Measurements from ENCODE around the gene CTBP1.

The CTBP1 gene

GRCh38 chr4:1242506-1243450 lies 6.2 kb downstream of the CTBP1 start:
- H3K4me3 ChIP-seq (ENCODE audit: control insufficient read depth, low read depth, low read length), result no peak overlapping the region
- no peak for DNase-seq (ENCODE audit: low read depth)
- no peak for TF ChIP-seq CTCF (IDR thresholded peaks at IDR 0.05; ENCODE audit: control insufficient read depth, insufficient read depth, low read depth, low read length, missing control alignments)

GRCh38 chr4:1241936-1242505 lies 6.9 kb downstream of the CTBP1 start:
- no peak overlapping the region for H3K4me3 ChIP-seq (ENCODE audit: control insufficient read depth, low read depth, low read length)
- no peak for DNase-seq (ENCODE audit: low read depth)
- TF ChIP-seq CTCF (IDR thresholded peaks at IDR 0.05; ENCODE audit: control insufficient read depth, insufficient read depth, low read depth, low read length, missing control alignments), result no peak

DNA sequence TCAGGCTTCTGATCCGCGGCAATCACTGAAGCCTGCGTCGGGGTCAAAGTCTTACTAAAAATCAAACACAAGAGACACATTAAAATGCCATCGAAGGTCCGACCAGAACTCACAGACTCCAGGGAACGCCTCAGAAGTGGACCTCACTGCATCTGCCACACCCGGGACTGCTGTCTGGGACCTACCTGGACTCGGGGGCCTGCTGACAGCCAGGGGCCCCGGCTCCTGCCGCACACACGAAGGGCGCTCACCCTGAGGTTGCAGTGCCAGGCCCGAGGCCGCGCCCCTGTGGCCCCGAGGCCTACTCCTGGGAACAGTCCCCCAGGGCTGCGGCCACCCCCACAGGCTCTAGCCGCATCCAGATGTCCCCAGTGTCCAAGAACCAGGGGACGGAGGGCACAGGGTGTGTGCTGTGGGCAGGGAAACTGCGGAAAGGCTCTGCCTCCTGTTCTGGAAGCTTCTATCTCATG lies 7.4 kb downstream of the CTBP1 start:
- H3K4me3 ChIP-seq (ENCODE audit: control insufficient read depth, low read depth, low read length), result no peak overlapping the region
- no peak for TF ChIP-seq CTCF (IDR thresholded peaks at IDR 0.05; ENCODE audit: control insufficient read depth, insufficient read depth, low read depth, low read length, missing control alignments)
- DNase-seq (ENCODE audit: low read depth), result no peak

DNA sequence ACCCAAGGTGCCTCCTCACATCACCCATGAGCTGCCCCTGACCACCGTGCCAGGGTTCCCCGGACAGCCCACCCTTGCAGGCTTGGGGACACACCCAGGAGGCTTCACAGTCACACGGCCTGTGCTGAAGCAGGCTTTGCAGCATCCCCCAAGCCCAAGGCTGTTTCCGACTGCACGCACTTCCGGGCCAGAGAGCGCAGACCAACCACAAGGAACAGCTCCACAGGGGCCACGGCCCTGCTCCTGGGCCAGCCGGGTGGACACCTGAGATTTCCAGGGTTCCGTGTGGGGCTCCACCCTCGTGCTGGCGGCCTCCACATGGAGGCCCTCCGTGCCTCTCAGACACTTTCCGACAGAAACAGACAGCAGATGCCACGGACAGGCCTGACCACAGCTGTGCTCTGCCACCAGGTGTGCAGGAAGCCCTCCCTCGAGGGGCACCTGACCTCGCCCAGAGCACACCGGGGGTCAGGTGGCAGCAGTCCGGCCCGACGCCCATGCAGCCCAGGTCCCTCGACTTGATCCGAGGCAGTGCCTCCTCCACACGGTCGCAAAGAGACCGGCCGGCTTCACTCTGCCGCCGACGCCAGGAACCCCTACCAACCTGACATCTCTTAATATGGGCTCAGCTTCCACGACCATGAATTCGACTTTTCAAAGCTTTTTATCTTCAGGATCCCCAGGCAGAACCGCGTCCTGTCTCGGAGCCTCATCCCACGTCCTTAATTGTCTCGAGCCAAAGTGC lies 8.0 kb downstream of the CTBP1 start:
- no peak overlapping the region for H3K4me3 ChIP-seq (ENCODE audit: control insufficient read depth, low read depth, low read length)
- no peak for DNase-seq (ENCODE audit: low read depth)
- TF ChIP-seq CTCF (IDR thresholded peaks at IDR 0.05; ENCODE audit: control insufficient read depth, insufficient read depth, low read depth, low read length, missing control alignments), result no peak

- H3K4me3 ChIP-seq (ENCODE audit: control insufficient read depth, low read depth, low read length), result no peak overlapping the region
- no peak for TF ChIP-seq CTCF (IDR thresholded peaks at IDR 0.05; ENCODE audit: control insufficient read depth, insufficient read depth, low read depth, low read length, missing control alignments)
- no peak for DNase-seq (ENCODE audit: low read depth)
These were observed 9.0 kb downstream of the CTBP1 start for GRCh38 chr4:1239950-1240307.

GRCh38 chr4:1239141-1239949 lies 9.6 kb downstream of the CTBP1 start:
- no peak for TF ChIP-seq CTCF (IDR thresholded peaks at IDR 0.05; ENCODE audit: control insufficient read depth, insufficient read depth, low read depth, low read length, missing control alignments)
- no peak overlapping the region for H3K4me3 ChIP-seq (ENCODE audit: control insufficient read depth, low read depth, low read length)
- DNase-seq (ENCODE audit: low read depth), result no peak
